Loucy (cell line): ENCODE results near the gene SSH2.

Experiments
- CTCF ChIP-seq: fragments of 200-600 bp; sonication (generic); conservative IDR thresholded peaks from 2 replicates; pipeline ENCODE4 v1.5.1; 2014; ENCODE audit warnings: mild to moderate bottlenecking, antibody characterized with exemption, low read length
- EZH2phosphoT487 ChIP-seq: fragments of 200-600 bp; IDR thresholded peaks from 2 replicates; pipeline ENCODE4 v1.6.1; 2018; ENCODE audit warnings: antibody characterized with exemption, mild to moderate bottlenecking, moderate library complexity, borderline replicate concordance

- no peak for TF ChIP-seq EZH2phosphoT487
- TF ChIP-seq CTCF = no peak
These were observed 81.3 kb downstream of the SSH2 start for GRCh38 chr17:29848737-29849136.
